Measurements from ENCODE around the gene PDZK1IP1. TPM values are rescaled to one million over a fixed set of nuclear protein-coding genes. Genes with fewer than 3 reads are reported as not detected.

Gene PDZK1IP1
- total and polyA plus RNA-seq, 2 donors (not counting 1 experiment from before 2014, with no cell fraction given) = 0.21 TPM; not detected in 1

DNA sequence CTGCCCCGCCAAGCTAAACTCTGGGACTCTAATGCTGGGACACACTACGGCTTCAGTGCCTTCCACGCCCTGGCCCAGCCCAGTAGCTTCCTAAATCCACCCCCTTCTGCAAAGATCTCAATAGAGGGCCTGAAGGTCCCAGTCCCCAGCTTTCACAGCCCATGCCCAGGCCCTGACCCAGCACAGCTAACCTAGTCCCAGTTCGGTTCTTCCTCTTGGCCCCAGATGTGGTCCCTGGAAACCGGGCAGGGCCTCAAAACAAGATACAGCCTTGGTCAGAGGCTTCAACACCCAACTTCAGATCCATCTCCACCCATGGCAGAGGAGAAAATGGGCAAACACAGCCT, 646 bp upstream of the PDZK1IP1 start:
- Histone ChIP-seq H3K9ac (ENCODE audit: low read length) (no peak overlapping the region), H3K4me2 (replicated peaks; ENCODE audit: low read depth, low read length, poor library complexity, severe bottlenecking) (no peak overlapping the region), H3K9me3 (ENCODE audit: control extremely low read depth in 1 of 3, control insufficient read depth in 2 of 3, insufficient read depth in 1 of 3, low read length in 2 of 3) (no peaks in the 10 kb centered on the region), H2AFZ (ENCODE audit: insufficient read depth, low read depth, low read length, poor library complexity, severe bottlenecking) (no peak overlapping the region), H3K4me1 (ENCODE audit: control insufficient read depth in 2 of 2, insufficient read depth in 2 of 2, low read length in 2 of 2) (no peaks in the 10 kb centered on the region), H3K4me3 (ENCODE audit: control extremely low read depth in 1 of 5, extremely low read depth in 1 of 5, insufficient read depth in 1 of 5, low read depth in 2 of 5, low read length in 4 of 5) (no peak overlapping the region), H3K36me3 (replicated peaks in 1 of 2; ENCODE audit: control extremely low read depth in 1 of 2, control insufficient read depth in 1 of 2, extremely low read depth in 1 of 2, insufficient read depth in 2 of 2, low read length in 1 of 2) (no peaks in the 10 kb centered on the region), H3K79me2 (ENCODE audit: control insufficient read depth, insufficient read depth, low read length) (no peaks in the 10 kb centered on the region), H3K27ac (ENCODE audit: low read length in 2 of 2) (no peak overlapping the region), H4K20me1 (ENCODE audit: control insufficient read depth, insufficient read depth, low read length, poor library complexity, severe bottlenecking) (no peaks in the 10 kb centered on the region), H3K27me3 (replicated peaks in 1 of 4; ENCODE audit: control extremely low read depth in 1 of 4, control insufficient read depth in 3 of 4, insufficient read depth in 4 of 4, low read length in 3 of 4) (no peaks in the 10 kb centered on the region)
- H3K27ac Mint-ChIP-seq = no peak overlapping the region
- no peak for ATAC-seq (ENCODE audit: low read depth)
- H3K9me3 Mint-ChIP-seq (ENCODE audit: insufficient read depth) = no peaks in the 10 kb centered on the region
- CTCF ChIA-PET = interaction anchor here (0.8 to 5.7 kb wide), 5 partner anchors 10 to 519 kb away, joined by 3 to 36 read pairs (median 6); no protein-coding TSS in a partner anchor
- H3K4me3 Mint-ChIP-seq = no peak overlapping the region
- no peaks in the 10 kb centered on the region for H3K4me1 Mint-ChIP-seq
- intact Hi-C loops (cut with micrococcal nuclease) = loop anchor here (5.0 kb wide), 1 partner anchor 72 kb away; no protein-coding TSS in a partner anchor
- no peak for TF ChIP-seq EZH2 (IDR thresholded peaks at IDR 0.05; ENCODE audit: borderline replicate concordance, insufficient read depth, low read depth, low read length, poor library complexity, severe bottlenecking)
- TF ChIP-seq, protein P1, sequence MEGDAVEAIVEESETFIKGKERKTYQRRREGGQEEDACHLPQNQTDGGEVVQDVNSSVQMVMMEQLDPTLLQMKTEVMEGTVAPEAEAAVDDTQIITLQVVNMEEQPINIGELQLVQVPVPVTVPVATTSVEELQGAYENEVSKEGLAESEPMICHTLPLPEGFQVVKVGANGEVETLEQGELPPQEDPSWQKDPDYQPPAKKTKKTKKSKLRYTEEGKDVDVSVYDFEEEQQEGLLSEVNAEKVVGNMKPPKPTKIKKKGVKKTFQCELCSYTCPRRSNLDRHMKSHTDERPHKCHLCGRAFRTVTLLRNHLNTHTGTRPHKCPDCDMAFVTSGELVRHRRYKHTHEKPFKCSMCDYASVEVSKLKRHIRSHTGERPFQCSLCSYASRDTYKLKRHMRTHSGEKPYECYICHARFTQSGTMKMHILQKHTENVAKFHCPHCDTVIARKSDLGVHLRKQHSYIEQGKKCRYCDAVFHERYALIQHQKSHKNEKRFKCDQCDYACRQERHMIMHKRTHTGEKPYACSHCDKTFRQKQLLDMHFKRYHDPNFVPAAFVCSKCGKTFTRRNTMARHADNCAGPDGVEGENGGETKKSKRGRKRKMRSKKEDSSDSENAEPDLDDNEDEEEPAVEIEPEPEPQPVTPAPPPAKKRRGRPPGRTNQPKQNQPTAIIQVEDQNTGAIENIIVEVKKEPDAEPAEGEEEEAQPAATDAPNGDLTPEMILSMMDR (IDR thresholded peaks at IDR 0.05) = no peak
- H3K27me3 Mint-ChIP-seq = peaks cover 7% of the 10 kb centered on the region
- DNase-seq = no peak
- POLR2A ChIA-PET = no interaction called here
- WGBS (ENCODE audit: insufficient coverage) = 76% methylated on average over 5 of the region's 5 CpGs

- Mint-ChIP-seq H3K27ac (no peak overlapping the region), H3K27me3 (peaks cover 10% of the 10 kb centered on the region), H3K4me3 (no peak overlapping the region), H3K9me3 (ENCODE audit: insufficient read depth) (no peaks in the 10 kb centered on the region), H3K4me1 (no peaks in the 10 kb centered on the region)
- no peak overlapping the region for H3K4me3 ChIP-seq (ENCODE audit: control extremely low read depth in 1 of 5, extremely low read depth in 1 of 5, insufficient read depth in 1 of 5, low read depth in 2 of 5, low read length in 4 of 5)
- H3K4me2 ChIP-seq (replicated peaks; ENCODE audit: low read depth, low read length, poor library complexity, severe bottlenecking) = no peak overlapping the region
- H3K9me3 ChIP-seq (ENCODE audit: control extremely low read depth in 1 of 3, control insufficient read depth in 2 of 3, insufficient read depth in 1 of 3, low read length in 2 of 3) = no peaks in the 10 kb centered on the region
- H3K27me3 ChIP-seq (replicated peaks in 1 of 4; ENCODE audit: control extremely low read depth in 1 of 4, control insufficient read depth in 3 of 4, insufficient read depth in 4 of 4, low read length in 3 of 4) = no peaks in the 10 kb centered on the region
- no peaks in the 10 kb centered on the region for H3K36me3 ChIP-seq (replicated peaks in 1 of 2; ENCODE audit: control extremely low read depth in 1 of 2, control insufficient read depth in 1 of 2, extremely low read depth in 1 of 2, insufficient read depth in 2 of 2, low read length in 1 of 2)
- CTCF ChIA-PET = interaction anchor here (1.2 to 1.8 kb wide), 3 partner anchors 11 to 14 kb away, joined by 5 to 6 read pairs (median 6); no protein-coding TSS in a partner anchor
- H4K20me1 ChIP-seq (ENCODE audit: control insufficient read depth, insufficient read depth, low read length, poor library complexity, severe bottlenecking) = no peaks in the 10 kb centered on the region
- POLR2A ChIA-PET = no interaction called here
- no peaks in the 10 kb centered on the region for H3K4me1 ChIP-seq (ENCODE audit: control insufficient read depth in 2 of 2, insufficient read depth in 2 of 2, low read length in 2 of 2)
- intact Hi-C loops (cut with micrococcal nuclease) = no loop called here
- no peak overlapping the region for H3K9ac ChIP-seq (ENCODE audit: low read length)
- DNase-seq (no peak), ATAC-seq (ENCODE audit: low read depth) (no peak)
- TF ChIP-seq, protein P1 (IDR thresholded peaks at IDR 0.05) = no peak
- no peak for TF ChIP-seq EZH2 (IDR thresholded peaks at IDR 0.05; ENCODE audit: borderline replicate concordance, insufficient read depth, low read depth, low read length, poor library complexity, severe bottlenecking)
- no peak overlapping the region for H2AFZ ChIP-seq (ENCODE audit: insufficient read depth, low read depth, low read length, poor library complexity, severe bottlenecking)
- WGBS (ENCODE audit: insufficient coverage) = 88% methylated on average over 7 of the region's 7 CpGs
- no peak overlapping the region for H3K27ac ChIP-seq (ENCODE audit: low read length in 2 of 2)
- no peaks in the 10 kb centered on the region for H3K79me2 ChIP-seq (ENCODE audit: control insufficient read depth, insufficient read depth, low read length)
These were observed 748 bp downstream of the PDZK1IP1 start for GRCh38 chr1:47188791-47189785.
